Hepatocyte (in vitro differentiated cells): ENCODE measurements around the gene RPTOR. TPM values are rescaled to one million over a fixed set of nuclear protein-coding genes. Genes with fewer than 3 reads are reported as not detected.
"Not testable (repeated sequence)": the region's sequence is repeated elsewhere in the genome, so short reads cannot be mapped to it uniquely, and the experiment has no call there.

Experiments
- DNase-seq: peaks from one replicate; pipeline ENCODE4 v3.0.0-alpha.2; 2016; ENCODE audit warnings: low spot score
- H2AFZ ChIP-seq: fragments of 200-600 bp; sonication (generic); 2 replicates; pipeline ENCODE4 v1.6.0; 2016; ENCODE audit warnings: antibody characterized with exemption, mild to moderate bottlenecking
- H3K27ac ChIP-seq: fragments of 200-600 bp; sonication (generic); 2 replicates; pipeline ENCODE4 v1.5.1; 2016; ENCODE audit warnings: mild to moderate bottlenecking
- H3K27me3 ChIP-seq: fragments of 200-600 bp; sonication (generic); 2 replicates; pipeline ENCODE4 v1.6.1; 2016
- H3K36me3 ChIP-seq: fragments of 200-600 bp; sonication (generic); replicated peaks from 2 replicates; pipeline ENCODE4 v1.5.1; 2016; ENCODE audit warnings: low read depth; ENCODE audit not compliant: insufficient read depth
- H3K4me1 ChIP-seq: fragments of 200-600 bp; sonication (generic); 2 replicates; pipeline ENCODE4 v1.5.1; 2016; ENCODE audit warnings: mild to moderate bottlenecking, moderate library complexity; ENCODE audit not compliant: insufficient read depth
- H3K4me2 ChIP-seq: fragments of 200-600 bp; sonication (generic); 2 replicates; pipeline ENCODE4 v1.6.0; 2016
- H3K4me3 ChIP-seq: fragments of 200-600 bp; sonication (generic); 2 replicates; pipeline ENCODE4 v1.5.1; 2016; ENCODE audit warnings: mild to moderate bottlenecking
- H3K79me2 ChIP-seq: fragments of 200-600 bp; sonication (generic); 2 replicates; pipeline ENCODE4 v1.6.0; 2017; ENCODE audit warnings: mild to moderate bottlenecking
- H3K9me2 ChIP-seq: fragments of 200-600 bp; sonication (generic); replicated peaks from 2 replicates; pipeline ENCODE4 v1.6.0; 2017; ENCODE audit warnings: mild to moderate bottlenecking; ENCODE audit not compliant: insufficient read depth
- H3K9me3 ChIP-seq: fragments of 200-600 bp; sonication (generic); 2 replicates; pipeline ENCODE4 v1.5.1; 2016; ENCODE audit warnings: low read depth, mild to moderate bottlenecking
- H4K20me1 ChIP-seq: fragments of 200-600 bp; sonication (generic); 2 replicates; pipeline ENCODE4 v1.6.0; 2016; ENCODE audit warnings: mild to moderate bottlenecking; ENCODE audit not compliant: insufficient read depth, poor library complexity, severe bottlenecking
- CTCF ChIP-seq: fragments of 200-600 bp; sonication (generic); IDR thresholded peaks from 2 replicates; pipeline ENCODE4 v1.5.1; 2016; ENCODE audit warnings: antibody characterized with exemption, mild to moderate bottlenecking; ENCODE audit not compliant: poor library complexity
- EZH2 ChIP-seq: fragments of 200-600 bp; sonication (generic); IDR thresholded peaks from 2 replicates; pipeline ENCODE4 v1.6.1; 2016; ENCODE audit warnings: antibody characterized with exemption, mild to moderate bottlenecking, borderline replicate concordance
- EZH2phosphoT487 ChIP-seq: fragments of 200-600 bp; sonication (generic); IDR thresholded peaks from one replicate; pipeline ENCODE4 v1.6.1; 2018; ENCODE audit warnings: antibody characterized with exemption, mild to moderate bottlenecking, low read depth, moderate library complexity; ENCODE audit not compliant: unreplicated experiment, severe bottlenecking
- WGBS: methylation state at CpG from one replicate; pipeline ENCODE4 v1.1.6; 2016; ENCODE audit warnings: low lambda C conversion rate; ENCODE audit errors: missing lambda C conversion rate; 5-methylcytosine and 5-hydroxymethylcytosine counted together
- polyA plus RNA-seq: library from polyadenylated mRNA; unstranded; fragments of >200 nt; fragmentation: Nextera tagmentation; extraction: Ambion mirVana; gene quantifications from 2 replicates; pipeline ENCODE4 v1.2.1, GENCODE V29; 2016
- total RNA-seq: library from RNA; depleted of rRNA; stranded (reverse); fragments of >200 nt; gene quantifications from 2 replicates; pipeline ENCODE4 v1.2.3, GENCODE V29; 2014

The RPTOR gene
- total and polyA plus RNA-seq, 2 experiments from 2014 or later: 14.1 to 20.6 TPM

- Histone ChIP-seq H3K79me2 (no peaks in the 10 kb centered on the region), H3K27ac (no peak overlapping the region), H2AFZ (no peak overlapping the region), H3K4me1 (no peaks in the 10 kb centered on the region), H4K20me1 (no peaks in the 10 kb centered on the region), H3K36me3 (no peaks in the 10 kb centered on the region), H3K4me2 (no peak overlapping the region), H3K4me3 (no peak overlapping the region), H3K9me3 (no peaks in the 10 kb centered on the region), H3K27me3 (no peaks in the 10 kb centered on the region), H3K9me2 (no peaks in the 10 kb centered on the region)
- TF ChIP-seq EZH2phosphoT487 (no peak), CTCF (no peak), EZH2 (no peak)
- 91% methylated on average over 15 of the region's 15 CpGs for WGBS
- DNase-seq: no peak
Observed at GRCh38 chr17:80763293-80763867, 218.7 kb downstream of the RPTOR start.

GRCh38 chr17:80764627-80765145 lies 220.0 kb downstream of the RPTOR start:
- not testable (repeated sequence) for H2AFZ ChIP-seq, H3K4me2 ChIP-seq, H3K4me3 ChIP-seq, H3K79me2 ChIP-seq, H3K36me3 ChIP-seq, H3K4me1 ChIP-seq, H4K20me1 ChIP-seq, H3K27ac ChIP-seq, H3K9me3 ChIP-seq, H3K27me3 ChIP-seq, DNase-seq, H3K9me2 ChIP-seq
- 96% methylated on average over 4 of the region's 5 CpGs for WGBS

DNA sequence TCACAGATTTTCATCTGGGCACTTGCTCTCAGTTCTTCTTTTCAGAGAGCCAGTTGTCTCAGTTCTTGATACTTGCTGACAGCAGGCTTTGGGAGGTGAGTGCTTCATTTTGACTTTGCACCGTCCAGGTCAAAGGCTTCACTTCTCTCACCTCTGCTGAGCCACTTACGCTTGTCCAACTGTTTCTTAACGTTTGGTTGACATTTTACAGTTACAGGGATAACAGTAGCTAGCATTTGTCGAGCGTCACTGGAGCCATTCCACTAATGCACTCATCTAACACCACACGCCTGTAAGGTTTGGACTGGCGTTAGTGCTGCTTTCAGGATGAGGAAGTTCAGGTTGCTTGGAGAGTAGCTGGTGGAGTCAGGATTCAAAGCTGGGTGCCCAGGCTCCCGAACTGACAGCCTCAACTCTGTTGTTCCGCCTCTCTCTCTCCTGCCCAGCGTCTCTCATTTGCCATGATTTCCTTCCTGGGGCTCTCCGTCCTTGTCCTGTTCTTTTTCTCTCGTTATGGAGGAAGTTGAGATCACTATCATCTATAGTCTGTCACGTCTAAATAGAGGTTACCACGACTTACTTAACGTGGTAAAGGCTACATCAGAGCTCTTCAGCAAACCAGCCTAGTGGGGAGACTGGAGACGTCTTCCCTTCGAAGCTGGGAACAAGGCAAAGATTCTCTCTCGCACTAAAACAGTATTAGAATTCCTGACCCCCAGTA lies 220.8 kb downstream of the RPTOR start:
- Histone ChIP-seq H3K4me3 (no peak overlapping the region), H3K9me3 (no peaks in the 10 kb centered on the region), H3K79me2 (no peaks in the 10 kb centered on the region), H2AFZ (no peak overlapping the region), H3K9me2 (no peaks in the 10 kb centered on the region), H3K4me2 (no peak overlapping the region), H3K36me3 (no peaks in the 10 kb centered on the region), H4K20me1 (no peaks in the 10 kb centered on the region), H3K27me3 (no peaks in the 10 kb centered on the region), H3K4me1 (no peaks in the 10 kb centered on the region), H3K27ac (no peak overlapping the region)
- no peak for TF ChIP-seq CTCF
- TF ChIP-seq EZH2phosphoT487: no peak
- no peak for TF ChIP-seq EZH2
- DNase-seq: no peak
- whole genome bisulfite sequencing: 77% methylated on average over 18 of the region's 18 CpGs

DNA sequence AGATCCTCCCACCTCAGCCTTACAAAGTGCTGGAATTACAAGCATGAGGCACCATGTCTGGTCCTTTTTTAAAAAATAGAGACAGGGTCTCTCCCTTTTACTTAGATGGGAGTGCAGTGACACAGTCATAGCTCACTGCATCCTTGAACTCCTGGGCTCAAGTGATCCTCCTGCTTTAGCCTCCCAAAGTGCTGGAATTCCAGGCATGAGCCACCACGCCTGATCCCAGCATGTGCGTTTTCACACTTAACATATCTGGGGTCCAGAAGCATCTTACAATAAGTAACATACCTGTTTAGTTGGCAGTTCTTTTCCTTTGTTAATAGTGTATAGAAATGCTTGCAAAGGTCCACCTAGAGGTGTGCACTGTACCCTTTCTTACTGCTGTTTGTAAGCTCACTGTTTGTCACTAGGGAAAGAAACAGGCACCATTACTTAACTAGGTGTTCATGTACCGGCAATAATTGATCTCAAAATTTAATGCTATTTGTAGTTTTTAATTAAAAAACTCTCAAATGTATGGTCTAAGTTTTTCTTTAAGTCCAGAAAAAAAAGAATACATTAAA lies 221.7 kb downstream of the RPTOR start:
- Histone ChIP-seq H3K36me3 (no peaks in the 10 kb centered on the region), H3K27ac (no peak overlapping the region), H3K79me2 (no peaks in the 10 kb centered on the region), H3K9me2 (no peaks in the 10 kb centered on the region), H3K9me3 (no peaks in the 10 kb centered on the region), H3K4me2 (no peak overlapping the region), H3K4me1 (no peaks in the 10 kb centered on the region), H4K20me1 (no peaks in the 10 kb centered on the region), H3K4me3 (no peak overlapping the region), H2AFZ (no peak overlapping the region), H3K27me3 (no peaks in the 10 kb centered on the region)
- DNase-seq: no peak
- 94% methylated on average over 3 of the region's 3 CpGs for WGBS
- no peak for TF ChIP-seq EZH2phosphoT487
- no peak for TF ChIP-seq EZH2
- TF ChIP-seq CTCF: no peak
